ENCODE data around the gene GRAP.

The GRAP gene

DNA sequence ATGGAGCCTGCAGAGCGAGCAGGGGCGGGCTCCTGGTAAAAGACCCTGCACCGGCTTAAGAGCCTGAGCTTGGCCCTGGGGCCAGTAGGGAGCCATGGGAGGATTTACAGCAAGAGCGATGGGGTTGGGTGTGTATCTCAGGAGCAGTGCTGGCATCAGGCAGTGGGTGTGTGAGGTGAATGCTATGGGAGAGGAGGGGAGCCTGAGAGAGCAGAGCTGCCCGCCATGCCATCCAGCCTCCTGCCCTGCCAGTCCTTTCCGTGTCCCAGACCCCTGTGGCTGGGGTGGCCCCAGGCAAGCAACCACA lies 65.5 kb downstream of the GRAP start:
- FAIRE-seq: no peak

DNA sequence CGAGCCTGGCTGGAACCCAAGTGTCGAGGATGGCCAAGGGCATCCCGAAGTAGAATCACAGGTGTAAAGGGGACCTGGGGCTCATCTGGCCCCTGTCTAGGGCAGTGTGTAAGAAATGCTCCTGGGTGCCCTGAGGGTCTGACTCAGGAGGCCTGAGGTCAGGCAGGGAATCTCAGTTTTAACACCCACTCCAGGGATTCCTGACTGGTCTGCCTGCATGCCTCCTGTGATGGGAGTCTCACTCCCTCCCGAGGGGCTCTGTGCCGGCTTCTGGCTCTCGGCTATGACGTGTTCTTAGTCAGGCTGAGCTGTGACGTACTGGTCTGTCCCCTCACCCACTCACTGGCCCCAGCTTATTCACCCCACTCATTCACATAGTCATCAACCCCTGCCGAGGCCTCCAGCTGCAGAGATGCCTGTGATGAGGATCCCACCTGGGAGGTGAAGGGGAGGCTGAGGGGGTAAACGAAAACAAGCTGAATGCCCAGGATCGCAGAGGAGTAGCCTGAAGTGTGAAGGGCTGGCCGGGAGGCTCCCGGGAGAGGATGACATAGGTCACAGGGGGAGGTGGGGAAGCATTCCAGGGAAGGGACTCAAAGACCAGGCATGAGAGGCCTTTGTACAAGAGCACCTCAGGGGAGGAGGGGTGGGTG lies 65.9 kb downstream of the GRAP start:
- no peak for FAIRE-seq

DNA sequence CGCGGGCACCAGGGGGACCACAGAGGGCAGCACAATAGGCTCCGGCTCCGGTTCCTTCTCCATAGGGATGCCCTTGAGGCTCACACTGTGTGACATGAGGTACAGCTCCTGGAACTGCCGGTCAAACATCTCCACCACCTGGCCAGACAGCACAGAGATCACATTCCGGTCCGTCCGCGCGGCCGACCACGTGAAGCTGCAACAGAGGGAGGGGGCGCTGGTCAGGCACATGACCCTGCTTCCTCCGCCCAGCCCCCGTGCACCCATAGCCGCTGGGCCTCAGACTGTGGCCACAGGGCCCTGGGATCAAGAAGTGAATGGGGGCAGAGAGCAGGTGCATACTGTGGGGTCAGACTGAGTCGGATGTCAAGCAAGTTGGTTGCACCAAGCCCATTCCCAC lies 68.1 kb downstream of the GRAP start:
- FAIRE-seq: no peak

DNA sequence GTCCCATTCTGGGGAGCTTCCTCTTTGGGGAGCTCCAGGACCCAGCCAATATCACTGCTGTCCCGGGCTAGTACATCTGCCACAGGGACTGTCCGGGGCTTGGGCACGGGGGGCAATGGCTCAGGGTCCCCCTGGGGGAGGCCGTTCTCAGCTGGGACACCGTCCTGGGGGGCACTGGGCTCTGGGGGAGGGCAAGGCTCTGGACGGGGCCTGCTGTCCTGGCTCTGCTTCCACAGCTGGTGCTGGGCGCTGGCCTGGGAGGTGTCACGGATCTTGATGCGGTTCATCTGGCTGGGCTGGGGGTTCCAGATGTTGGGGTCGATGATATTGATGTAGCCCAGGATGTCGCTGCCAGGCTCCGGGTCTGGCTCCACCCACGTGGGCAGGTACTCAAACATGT lies 68.7 kb downstream of the GRAP start:
- no peak for FAIRE-seq

DNA sequence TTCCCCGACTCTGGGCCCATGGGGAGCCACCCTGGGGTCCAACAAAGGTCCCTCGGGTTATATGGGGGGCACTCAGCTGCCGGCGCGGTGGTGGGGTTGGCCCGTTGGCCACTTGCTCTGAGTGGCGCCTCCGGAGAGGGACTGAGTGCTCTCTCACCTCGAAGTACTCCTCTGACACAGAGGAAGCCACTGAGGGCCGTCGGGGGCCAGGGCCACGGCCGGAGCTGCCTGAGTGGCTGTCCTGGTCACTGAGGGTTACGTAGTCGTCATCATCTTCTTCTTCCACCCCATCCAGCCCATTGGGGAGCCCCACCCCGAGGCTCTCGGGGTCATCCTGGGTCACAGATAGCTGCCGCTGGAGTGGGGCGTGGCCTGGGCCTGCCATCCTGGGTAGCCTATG lies 69.1 kb downstream of the GRAP start:
- no peak for FAIRE-seq

DNA sequence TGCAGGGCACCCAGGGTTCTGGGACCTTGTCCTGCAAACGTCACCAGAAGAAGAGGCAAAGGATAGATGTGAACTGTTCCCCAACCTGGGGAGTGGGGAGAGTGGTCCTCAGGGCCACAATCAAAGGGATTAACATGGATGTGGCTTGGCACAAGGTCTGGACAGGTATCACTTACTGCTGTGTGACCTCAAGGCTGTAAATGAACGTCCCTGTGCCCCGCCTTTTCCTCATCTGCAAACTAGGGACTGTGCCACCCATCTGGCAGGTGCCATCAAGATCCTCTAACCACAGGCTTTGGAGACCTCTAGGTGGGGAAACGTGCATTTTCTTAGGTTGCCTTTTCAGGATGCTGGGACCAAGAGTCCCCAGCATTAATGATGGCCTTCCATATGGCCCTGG lies 69.7 kb downstream of the GRAP start:
- FAIRE-seq: no peak

DNA sequence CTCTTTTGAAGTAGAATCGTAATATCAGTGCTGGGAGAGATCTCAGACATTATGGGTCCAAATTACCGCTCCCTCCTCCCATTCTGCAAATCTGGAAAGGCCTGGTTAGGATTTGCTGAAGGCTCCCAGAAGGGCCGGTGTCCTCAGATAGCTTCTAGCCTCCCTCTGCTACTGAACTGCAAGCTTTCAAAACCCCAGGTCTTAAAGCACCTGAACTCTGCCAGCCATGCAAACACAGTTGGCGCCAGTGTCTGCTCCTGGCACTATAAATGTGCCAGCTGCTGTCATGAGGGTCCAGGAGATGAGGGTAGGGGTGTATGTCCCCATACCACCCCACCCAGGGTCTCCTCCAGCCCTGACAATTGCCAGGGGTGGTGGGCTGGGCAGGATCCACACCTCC lies 70.6 kb downstream of the GRAP start:
- FAIRE-seq: no peak

DNA sequence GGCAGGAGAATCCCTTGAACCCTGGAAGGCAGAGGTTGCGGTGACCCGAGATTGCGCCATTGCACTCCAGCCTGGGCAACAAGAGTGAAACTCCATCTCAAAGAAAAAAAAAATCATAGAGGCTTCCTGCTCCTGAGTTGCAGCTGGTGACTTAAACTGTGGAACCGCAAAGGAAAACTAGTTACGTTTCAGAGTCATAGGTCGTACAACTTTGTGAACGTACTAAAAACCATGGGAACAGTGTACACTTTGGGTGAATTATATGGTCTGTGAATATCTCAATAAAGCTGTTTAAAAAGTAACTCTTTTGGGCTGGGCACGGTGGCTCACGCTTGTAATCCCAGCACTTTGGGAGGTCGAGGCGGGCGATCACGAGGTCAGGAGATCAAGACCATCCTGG lies 71.2 kb downstream of the GRAP start:
- FAIRE-seq: no peak

DNA sequence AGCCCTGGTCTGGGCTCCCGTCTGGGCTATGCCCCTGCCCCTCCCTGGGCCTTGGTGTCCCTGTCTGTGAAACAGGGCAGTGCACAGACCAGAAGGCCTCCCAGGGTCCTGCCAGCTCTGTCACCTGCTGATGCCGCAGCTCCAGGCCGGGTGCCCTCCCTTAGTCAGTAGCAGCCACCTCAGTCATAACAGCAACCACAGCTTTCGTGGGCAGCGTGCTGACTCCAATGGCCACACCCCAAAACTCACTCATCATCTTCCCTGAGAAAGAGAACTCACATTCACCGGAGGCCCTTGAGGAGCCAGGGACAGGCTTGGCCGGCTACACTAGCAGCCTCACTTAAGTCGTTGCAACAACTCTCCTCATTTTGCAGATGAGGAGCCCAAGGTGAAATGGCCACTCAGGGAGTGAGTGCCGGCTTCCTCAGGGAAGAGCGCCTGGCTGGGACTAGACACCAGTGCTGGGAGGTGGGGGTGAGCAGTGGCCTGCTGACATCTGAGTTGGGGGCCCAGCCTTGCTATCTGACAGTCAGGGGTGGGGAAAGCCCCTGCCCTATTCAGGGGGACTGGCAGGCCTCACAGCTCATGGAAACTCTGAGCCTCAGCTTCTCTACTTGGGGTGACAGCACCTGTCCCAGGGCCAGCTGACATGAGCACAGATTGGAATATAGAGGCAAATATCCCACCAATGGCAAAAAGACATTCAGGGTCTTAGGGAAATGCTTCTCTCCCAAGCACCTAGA lies 72.2 kb downstream of the GRAP start:
- no peak for FAIRE-seq

DNA sequence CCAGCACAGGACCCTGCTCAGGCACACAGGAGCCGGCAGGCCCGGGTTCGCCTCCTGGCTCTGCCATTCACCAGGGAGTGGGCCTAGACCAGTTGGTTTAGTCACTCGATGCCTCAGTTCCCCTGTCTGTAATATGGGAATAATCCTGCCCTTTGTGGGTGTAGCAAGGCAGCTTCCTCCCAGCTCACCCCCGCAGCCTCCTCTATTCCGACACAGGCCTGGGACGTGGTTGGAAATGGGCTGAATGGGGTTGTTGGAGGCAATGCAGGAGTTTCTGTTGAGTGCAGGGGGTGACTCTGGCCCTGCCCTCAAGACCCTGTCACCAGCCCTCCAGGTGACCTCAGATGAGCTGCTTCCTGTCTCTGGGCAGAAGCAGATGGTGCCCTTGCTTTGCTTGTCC lies 75.0 kb downstream of the GRAP start:
- FAIRE-seq: no peak

Data from G401.6 (cell line).